Left ventricle myocardium inferior (tissue), 1 donor: ENCODE data around the gene RFX2. TPM values are rescaled to one million over a fixed set of nuclear protein-coding genes. Genes with fewer than 3 reads are reported as not detected.
A peak's percentile ranks its signal among the peaks of the same experiment; 100 is the strongest.

ENCODE experiments used
- DNase-seq: peaks from one replicate; pipeline ENCODE4 v3.0.0-alpha.2; 2020
- H3K27ac ChIP-seq: fragments of 200-600 bp; replicated peaks from 2 replicates; pipeline ENCODE4 v1.8.0; 2021
- H3K27me3 ChIP-seq: fragments of 200-600 bp; 2 replicates; pipeline ENCODE4 v1.8.0; 2021; ENCODE audit warnings: low read depth
- H3K36me3 ChIP-seq: fragments of 200-600 bp; 2 replicates; pipeline ENCODE4 v1.8.0; 2021
- H3K4me1 ChIP-seq: fragments of 200-600 bp; 2 replicates; pipeline ENCODE4 v1.8.0; 2021
- H3K4me3 ChIP-seq: fragments of 200-600 bp; 2 replicates; pipeline ENCODE4 v1.8.0; 2021; ENCODE audit warnings: mild to moderate bottlenecking, moderate library complexity
- H3K9me3 ChIP-seq: fragments of 200-600 bp; replicated peaks from 2 replicates; pipeline ENCODE4 v1.8.0; 2021
- intact Hi-C: fragments of 100-400 bp; cut with micrococcal nuclease; formaldehyde crosslinking; loops from one replicate; pipeline ENCODE4 v1.11.0; 2022
- total RNA-seq: library from RNA; stranded (reverse); fragmentation: NEBNext Ultra II Directional; extraction: Animal tissue kit (Norgen Biotek cat#: 25700); gene quantifications from one replicate; pipeline ENCODE4 v1.2.1, GENCODE V29; 2021
- TF ChIP-seq, protein P1 (sequence below): fragments of 200-600 bp; IDR thresholded peaks from 2 replicates; pipeline ENCODE4 v1.8.0; 2021; ENCODE audit warnings: antibody characterized with exemption, mild to moderate bottlenecking, borderline replicate concordance
- donor health status: DM: no; HTN: yes; CAD: no; lungs with severe emphysema.

The RFX2 gene
- total RNA-seq, 1 donor from 2014 or later: 6.1 TPM

DNA sequence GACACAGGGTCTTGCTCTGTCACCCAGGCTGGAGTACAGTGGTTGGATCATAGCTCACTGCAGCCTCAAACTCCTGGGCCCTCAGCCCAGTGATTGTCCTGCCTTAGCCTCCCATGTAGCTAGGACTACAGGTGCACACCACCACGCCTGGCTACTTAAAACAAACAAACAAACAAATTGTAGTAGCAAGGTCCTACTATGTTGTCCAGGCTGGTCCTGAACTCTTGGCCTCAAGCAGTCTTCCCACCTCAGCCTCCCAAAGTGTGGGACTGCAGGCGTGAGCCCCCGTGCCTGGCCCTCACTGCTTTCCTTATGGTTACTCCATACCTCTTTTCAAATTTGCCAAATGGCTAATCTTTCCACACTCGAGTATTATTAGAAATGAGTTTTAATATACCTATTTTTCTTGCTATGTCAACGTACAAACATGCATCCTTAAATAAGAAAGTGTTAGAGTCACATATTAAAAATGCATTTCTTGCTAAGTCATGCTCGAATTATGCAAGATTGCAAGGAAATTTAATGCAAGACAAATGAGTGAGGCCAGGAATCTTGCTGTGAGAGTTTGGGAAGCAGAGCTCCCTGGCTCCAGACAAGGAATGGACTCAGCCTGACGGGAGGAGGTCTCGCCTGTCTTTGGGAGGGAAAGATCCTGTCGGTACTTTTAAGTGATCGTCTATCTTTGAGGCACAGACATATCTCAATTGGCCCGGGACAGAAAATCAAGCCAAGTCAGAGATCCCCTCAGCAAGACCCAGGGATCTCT, 39.4 kb downstream of the RFX2 start:
- no peaks in the 10 kb centered on the region for H3K27me3 ChIP-seq
- H3K4me3 ChIP-seq: no peak overlapping the region
- intact Hi-C loops: no loop called here
- TF ChIP-seq, protein P1, sequence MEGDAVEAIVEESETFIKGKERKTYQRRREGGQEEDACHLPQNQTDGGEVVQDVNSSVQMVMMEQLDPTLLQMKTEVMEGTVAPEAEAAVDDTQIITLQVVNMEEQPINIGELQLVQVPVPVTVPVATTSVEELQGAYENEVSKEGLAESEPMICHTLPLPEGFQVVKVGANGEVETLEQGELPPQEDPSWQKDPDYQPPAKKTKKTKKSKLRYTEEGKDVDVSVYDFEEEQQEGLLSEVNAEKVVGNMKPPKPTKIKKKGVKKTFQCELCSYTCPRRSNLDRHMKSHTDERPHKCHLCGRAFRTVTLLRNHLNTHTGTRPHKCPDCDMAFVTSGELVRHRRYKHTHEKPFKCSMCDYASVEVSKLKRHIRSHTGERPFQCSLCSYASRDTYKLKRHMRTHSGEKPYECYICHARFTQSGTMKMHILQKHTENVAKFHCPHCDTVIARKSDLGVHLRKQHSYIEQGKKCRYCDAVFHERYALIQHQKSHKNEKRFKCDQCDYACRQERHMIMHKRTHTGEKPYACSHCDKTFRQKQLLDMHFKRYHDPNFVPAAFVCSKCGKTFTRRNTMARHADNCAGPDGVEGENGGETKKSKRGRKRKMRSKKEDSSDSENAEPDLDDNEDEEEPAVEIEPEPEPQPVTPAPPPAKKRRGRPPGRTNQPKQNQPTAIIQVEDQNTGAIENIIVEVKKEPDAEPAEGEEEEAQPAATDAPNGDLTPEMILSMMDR: no peak
- peak overlapping the region; percentile 22 for H3K27ac ChIP-seq
- no peaks in the 10 kb centered on the region for H3K36me3 ChIP-seq
- no peak for DNase-seq
- H3K9me3 ChIP-seq: no peaks in the 10 kb centered on the region
- H3K4me1 ChIP-seq: peaks cover 31% of the 10 kb centered on the region

- no peak overlapping the region for H3K27ac ChIP-seq
Measured at GRCh38 chr19:6070207-6070681, 40.1 kb downstream of the RFX2 start.

DNA sequence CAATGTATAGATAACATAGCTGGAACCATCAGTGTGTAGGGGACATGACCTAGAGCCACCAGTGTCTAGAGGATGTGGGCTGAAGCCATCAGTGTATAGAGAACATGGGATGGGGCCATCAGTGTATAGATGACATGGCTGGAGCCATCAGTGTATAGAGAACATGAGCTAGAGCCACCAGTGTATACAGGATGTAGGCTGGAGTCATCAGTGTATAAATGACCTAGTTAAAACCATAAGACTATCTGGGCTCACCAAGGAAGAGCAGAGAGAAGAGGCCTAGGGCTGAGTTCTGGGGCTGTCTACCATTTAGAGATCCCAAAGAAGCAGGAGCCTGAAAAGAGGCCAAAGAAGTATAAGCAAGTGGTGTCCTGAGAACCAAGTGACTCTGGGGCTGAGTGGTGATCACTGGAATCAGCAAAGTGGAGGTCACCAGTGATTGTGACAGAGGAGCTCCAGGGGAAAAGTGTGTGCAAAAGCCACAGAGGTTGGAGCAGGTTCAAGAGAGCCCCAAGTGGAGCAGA, 41.0 kb downstream of the RFX2 start:
- Histone ChIP-seq H3K36me3 (no peaks in the 10 kb centered on the region), H3K27me3 (no peaks in the 10 kb centered on the region), H3K27ac (no peak overlapping the region), H3K9me3 (no peaks in the 10 kb centered on the region), H3K4me3 (no peak overlapping the region), H3K4me1 (peaks cover 47% of the 10 kb centered on the region)
- TF ChIP-seq, protein P1: no peak
- no peak for DNase-seq
- intact Hi-C loops: loop anchor here (5.0 kb wide), 1 partner anchor 38 kb away; no protein-coding TSS in a partner anchor

More at GRCh38 chr19:6070207-6070681, 40.1 kb downstream of the RFX2 start:
- Histone ChIP-seq H3K27me3 (no peaks in the 10 kb centered on the region), H3K36me3 (no peaks in the 10 kb centered on the region), H3K4me3 (no peak overlapping the region), H3K9me3 (no peaks in the 10 kb centered on the region), H3K4me1 (peaks cover 38% of the 10 kb centered on the region)
- intact Hi-C loops: no loop called here
- TF ChIP-seq, protein P1: no peak
- no peak for DNase-seq

DNA sequence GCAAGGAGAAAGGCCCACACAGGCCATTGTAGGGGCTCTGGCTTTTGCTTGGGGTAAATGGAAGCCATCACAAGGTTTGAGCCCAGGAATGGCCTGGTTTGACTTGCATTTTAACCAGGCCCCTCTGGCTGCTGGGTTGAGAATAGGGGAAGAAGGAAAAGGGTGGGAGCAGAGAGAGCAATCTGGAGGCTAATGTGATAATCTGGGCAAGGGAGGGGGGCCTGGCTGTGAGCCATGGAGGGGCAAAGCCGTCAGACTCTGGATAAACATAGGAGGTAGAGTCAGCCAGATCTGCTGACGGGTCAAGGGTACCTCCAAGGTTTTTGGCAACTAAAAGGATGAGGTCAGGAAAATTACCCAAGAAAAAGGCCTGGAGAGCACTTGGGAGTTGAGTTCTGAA, 41.6 kb downstream of the RFX2 start:
- no peaks in the 10 kb centered on the region for H3K27me3 ChIP-seq
- no peak overlapping the region for H3K27ac ChIP-seq
- H3K36me3 ChIP-seq: no peaks in the 10 kb centered on the region
- intact Hi-C loops: loop anchor here (5.0 kb wide), 1 partner anchor 39 kb away; no protein-coding TSS in a partner anchor
- TF ChIP-seq, protein P1: no peak
- H3K4me3 ChIP-seq: no peak overlapping the region
- H3K9me3 ChIP-seq: no peaks in the 10 kb centered on the region
- no peak for DNase-seq
- H3K4me1 ChIP-seq: peaks cover 53% of the 10 kb centered on the region

DNA sequence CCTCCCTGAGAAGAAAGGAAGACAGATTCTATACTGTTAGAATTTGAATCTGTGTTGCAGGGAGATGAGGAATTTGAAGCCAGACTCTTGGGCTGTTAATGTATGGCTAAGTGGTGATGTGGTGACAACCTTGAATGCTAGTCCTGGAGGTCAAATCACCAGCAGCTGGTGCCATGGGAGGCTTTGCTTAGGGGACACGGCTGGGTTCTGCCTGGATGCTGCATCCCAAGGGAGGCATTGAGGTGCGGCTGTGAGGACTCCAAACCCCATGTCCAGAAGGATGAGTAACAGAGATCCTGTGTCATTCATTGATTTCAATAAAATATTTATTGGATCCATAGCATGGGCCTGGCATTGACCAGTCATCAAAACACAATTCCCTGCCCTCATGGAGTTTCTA, 42.3 kb downstream of the RFX2 start:
- H3K9me3 ChIP-seq: no peaks in the 10 kb centered on the region
- H3K36me3 ChIP-seq: no peaks in the 10 kb centered on the region
- H3K4me3 ChIP-seq: no peak overlapping the region
- H3K27ac ChIP-seq: peak overlapping the region; percentile 85
- TF ChIP-seq, protein P1: no peak
- H3K4me1 ChIP-seq: peaks cover 60% of the 10 kb centered on the region
- H3K27me3 ChIP-seq: no peaks in the 10 kb centered on the region
- DNase-seq: no peak
- intact Hi-C loops: loop anchor here (5.0 kb wide), 1 partner anchor 39 kb away; no protein-coding TSS in a partner anchor
